WTC11 (cell line): ENCODE measurements around the gene MAP4K4. TPM values are rescaled to one million over a fixed set of nuclear protein-coding genes. Genes with fewer than 3 reads are reported as not detected.

Experiments used
- ATAC-seq: fragments of 200-7000 bp; cut with Tn5 transposase; 2 replicates; pipeline ENCODE4 v1.10.0; 2021; ENCODE audit warnings: mild to moderate bottlenecking, moderate library complexity
- CTCF ChIA-PET: fragments of 300-600 bp; sonication (Branson Sonifier 250); formaldehyde crosslinking; loops from one replicate; lab custom pipeline; 2021; ENCODE audit warnings: antibody characterized with exemption; lab: Charles Lee
- POLR2A ChIA-PET: fragments of 350-600 bp; sonication (Branson Sonifier 250); formaldehyde crosslinking; loops from one replicate; lab custom pipeline; 2021; ENCODE audit warnings: antibody characterized with exemption; lab: Charles Lee
- DNase-seq: peaks from one replicate; pipeline ENCODE4 v3.0.0; 2021; ENCODE audit warnings: low spot score
- H3K27ac Mint-ChIP-seq: 2 replicates; pipeline ENCODE4 v1.8.0; 2021; ENCODE audit warnings: mixed read lengths
- H3K27me3 Mint-ChIP-seq: 2 replicates; pipeline ENCODE4 v1.8.0; 2021; ENCODE audit warnings: low read depth, mild to moderate bottlenecking, moderate library complexity, mixed read lengths
- H3K36me3 Mint-ChIP-seq: 2 replicates; pipeline ENCODE4 v1.8.0; 2021; ENCODE audit warnings: mixed read lengths
- H3K4me1 Mint-ChIP-seq: 2 replicates; pipeline ENCODE4 v1.8.0; 2022; ENCODE audit warnings: mixed read lengths
- H3K4me3 Mint-ChIP-seq: 2 replicates; pipeline ENCODE4 v1.8.0; 2021; ENCODE audit warnings: mild to moderate bottlenecking, moderate library complexity, mixed read lengths
- H3K9me3 Mint-ChIP-seq: 2 replicates; pipeline ENCODE4 v1.8.0; 2021; ENCODE audit warnings: mixed read lengths
- CBFB ChIP-seq: sonication (generic); formaldehyde crosslinking; IDR thresholded peaks from 2 replicates; pipeline ENCODE4 v1.8.1; 2022; ENCODE audit warnings: mild to moderate bottlenecking, low read depth, missing genetic modification reagents
- CDX4 ChIP-seq: fragments of 250-450 bp; sonication (Bioruptor Pico); IDR thresholded peaks from 2 replicates; pipeline ENCODE4 v1.9.0; 2021; ENCODE audit warnings: moderate library complexity, mild to moderate bottlenecking, inconsistent platforms, borderline replicate concordance
- CREM ChIP-seq: sonication (generic); formaldehyde crosslinking; IDR thresholded peaks from 2 replicates; pipeline ENCODE4 v1.8.1; 2022; ENCODE audit warnings: mild to moderate bottlenecking, missing genetic modification reagents, moderate library complexity
- E2F5 ChIP-seq: sonication (generic); formaldehyde crosslinking; IDR thresholded peaks from 2 replicates; pipeline ENCODE4 v1.8.1; 2022; ENCODE audit warnings: mild to moderate bottlenecking, moderate library complexity, missing genetic modification reagents
- FOXP4 ChIP-seq: sonication (generic); formaldehyde crosslinking; IDR thresholded peaks from 2 replicates; pipeline ENCODE4 v1.8.0; 2022; ENCODE audit warnings: mild to moderate bottlenecking, missing genetic modification reagents
- IRF1 ChIP-seq: sonication (generic); formaldehyde crosslinking; IDR thresholded peaks from 2 replicates; pipeline ENCODE4 v1.8.0; 2023; ENCODE audit warnings: missing genetic modification reagents
- MAX ChIP-seq: sonication (generic); formaldehyde crosslinking; IDR thresholded peaks from 2 replicates; pipeline ENCODE4 v1.8.0; 2022; ENCODE audit warnings: mild to moderate bottlenecking, missing genetic modification reagents
- NR1H2 ChIP-seq: sonication (generic); formaldehyde crosslinking; IDR thresholded peaks from 2 replicates; pipeline ENCODE4 v1.9.0; 2021; ENCODE audit warnings: mild to moderate bottlenecking, moderate library complexity, missing genetic modification reagents
- PRRX2 ChIP-seq: fragments of 250-450 bp; sonication (Bioruptor Pico); IDR thresholded peaks from 2 replicates; pipeline ENCODE4 v1.8.0; 2021; ENCODE audit warnings: mild to moderate bottlenecking
- SOX15 ChIP-seq: fragments of 250-450 bp; sonication (Bioruptor Pico); IDR thresholded peaks from 2 replicates; pipeline ENCODE4 v1.9.0; 2021; ENCODE audit warnings: mild to moderate bottlenecking
- TP53 ChIP-seq: sonication (generic); formaldehyde crosslinking; IDR thresholded peaks from 2 replicates; pipeline ENCODE4 v1.8.1; 2023; ENCODE audit warnings: mild to moderate bottlenecking, missing genetic modification reagents
- USF2 ChIP-seq: sonication (generic); formaldehyde crosslinking; IDR thresholded peaks from 2 replicates; pipeline ENCODE4 v1.8.1; 2023; ENCODE audit warnings: mild to moderate bottlenecking, missing genetic modification reagents, moderate library complexity
- ZNF138 ChIP-seq: sonication (generic); formaldehyde crosslinking; conservative IDR thresholded peaks from 2 replicates; pipeline ENCODE4 v1.8.1; 2022; ENCODE audit warnings: mild to moderate bottlenecking, moderate library complexity, missing genetic modification reagents
- ZNF317 ChIP-seq: sonication (generic); formaldehyde crosslinking; IDR thresholded peaks from 2 replicates; pipeline ENCODE4 v1.8.1; 2023; ENCODE audit warnings: low read depth, mild to moderate bottlenecking, moderate library complexity, missing genetic modification reagents, borderline replicate concordance
- ZNF512 ChIP-seq: sonication (generic); formaldehyde crosslinking; IDR thresholded peaks from 2 replicates; pipeline ENCODE4 v1.8.1; 2022; ENCODE audit warnings: missing genetic modification reagents, borderline replicate concordance
- ZNF532 ChIP-seq: fragments of 250-450 bp; sonication (Bioruptor Pico); IDR thresholded peaks from 2 replicates; pipeline ENCODE4 v1.9.0; 2021; ENCODE audit warnings: mild to moderate bottlenecking, borderline replicate concordance
- total RNA-seq: library from RNA; stranded (reverse); gene quantifications from 3 replicates; pipeline ENCODE4 v1.2.3, GENCODE V29; 2021

The MAP4K4 gene
- total RNA-seq, 1 experiment from 2014 or later = 112 TPM

GRCh38 chr2:101874069-101874468 is 176.6 kb downstream of the MAP4K4 start:
- ATAC-seq = no peak
- no peaks in the 10 kb centered on the region for H3K27me3 Mint-ChIP-seq
- H3K27ac Mint-ChIP-seq = no peak overlapping the region
- no peak for DNase-seq
- no peak overlapping the region for H3K4me3 Mint-ChIP-seq
- H3K9me3 Mint-ChIP-seq = no peaks in the 10 kb centered on the region
- H3K36me3 Mint-ChIP-seq = peaks cover 76% of the 10 kb centered on the region
- ChIA-PET CTCF (interaction anchor here (0.5 to 1.4 kb wide), 6 partner anchors 10 to 532 kb away, joined by 3 to 8 read pairs (median 4); no protein-coding TSS in a partner anchor), POLR2A (no interaction called here)
- TF ChIP-seq E2F5 (CRISPR knock-in tag) (no peak), MAX (CRISPR knock-in tag) (no peak), ZNF317 (CRISPR knock-in tag) (no peak), FOXP4 (CRISPR knock-in tag) (no peak), NR1H2 (CRISPR knock-in tag) (no peak)
- peaks cover 23% of the 10 kb centered on the region for H3K4me1 Mint-ChIP-seq

- CTCF ChIA-PET = interaction anchor here (0.7 kb wide), 1 partner anchor 461 kb away, joined by 5 read pairs; no protein-coding TSS in a partner anchor
- DNase-seq (no peak), ATAC-seq (no peak)
- no peak for TF ChIP-seq CBFB (CRISPR knock-in tag)
- no peak for TF ChIP-seq IRF1
- no peak for TF ChIP-seq USF2 (CRISPR knock-in tag)
- POLR2A ChIA-PET = no interaction called here
- Mint-ChIP-seq H3K36me3 (peaks cover 55% of the 10 kb centered on the region), H3K4me1 (no peaks in the 10 kb centered on the region), H3K27me3 (no peaks in the 10 kb centered on the region), H3K4me3 (no peak overlapping the region), H3K9me3 (no peaks in the 10 kb centered on the region), H3K27ac (no peak overlapping the region)
Observed at GRCh38 chr2:101879466-101879865, 182.0 kb downstream of the MAP4K4 start.

GRCh38 chr2:101881131-101881530 is 183.6 kb downstream of the MAP4K4 start:
- ChIA-PET POLR2A (no interaction called here), CTCF (no interaction called here)
- no peak overlapping the region for H3K27ac Mint-ChIP-seq
- ATAC-seq (no peak), DNase-seq (no peak)
- peaks cover 1% of the 10 kb centered on the region for H3K9me3 Mint-ChIP-seq
- H3K27me3 Mint-ChIP-seq = no peaks in the 10 kb centered on the region
- TF ChIP-seq ZNF138 (CRISPR knock-in tag) (no peak), SOX15 (CRISPR knock-in tag) (no peak), CREM (CRISPR knock-in tag) (no peak)
- H3K4me1 Mint-ChIP-seq = no peaks in the 10 kb centered on the region
- peaks cover 53% of the 10 kb centered on the region for H3K36me3 Mint-ChIP-seq
- no peak overlapping the region for H3K4me3 Mint-ChIP-seq

- no peak for DNase-seq
- Mint-ChIP-seq H3K9me3 (peaks cover 9% of the 10 kb centered on the region), H3K36me3 (peaks cover 56% of the 10 kb centered on the region), H3K27ac (no peak overlapping the region), H3K4me1 (no peaks in the 10 kb centered on the region), H3K27me3 (no peaks in the 10 kb centered on the region), H3K4me3 (no peak overlapping the region)
- CTCF ChIA-PET = interaction anchor here (0.8 to 2.6 kb wide), 10 partner anchors 11 to 358 kb away, joined by 3 to 23 read pairs (median 12); no protein-coding TSS in a partner anchor
- no peak for ATAC-seq
- POLR2A ChIA-PET = no interaction called here
- no peak for TF ChIP-seq PRRX2 (CRISPR knock-in tag)
- TF ChIP-seq SOX15 (CRISPR knock-in tag) = no peak
- TF ChIP-seq ZNF532 (CRISPR knock-in tag) = no peak
- TF ChIP-seq TP53 = no peak
- no peak for TF ChIP-seq ZNF512
- no peak for TF ChIP-seq CDX4 (CRISPR knock-in tag)
Observed at GRCh38 chr2:101882769-101883307, 185.3 kb downstream of the MAP4K4 start.
